B cell (primary cell): ENCODE measurements around the gene MRPS24. TPM values are rescaled to one million over a fixed set of nuclear protein-coding genes. Genes with fewer than 3 reads are reported as not detected.
"Not testable (repeated sequence)": the region's sequence is repeated elsewhere in the genome, so short reads cannot be mapped to it uniquely, and the experiment has no call there.

Source experiments
- ATAC-seq: fragments of 200-7000 bp; cut with Tn5 transposase; one replicate; pipeline ENCODE4 v1.10.0; 2021; ENCODE audit warnings: low read depth, mild to moderate bottlenecking, moderate number of reproducible peaks, moderate library complexity
- CTCF ChIA-PET: fragments of 350-600 bp; sonication (Branson Sonifier 250); formaldehyde crosslinking; loops from one replicate; lab custom pipeline; 2021; ENCODE audit warnings: antibody characterized with exemption, inconsistent platforms; lab: Charles Lee
- POLR2A ChIA-PET: fragments of 350-600 bp; sonication (Branson Sonifier 250); formaldehyde crosslinking; loops from one replicate; lab custom pipeline; 2021; ENCODE audit warnings: antibody characterized with exemption; lab: Charles Lee
- DNase-seq: peaks from one replicate; pipeline ENCODE4 v3.0.0; 2013
- H2AFZ ChIP-seq: 2 replicates; pipeline ENCODE4 v1.6.1; 2012; ENCODE audit warnings: mild to moderate bottlenecking, low read depth, low read length; ENCODE audit not compliant: insufficient read depth, poor library complexity, severe bottlenecking
- H3K27ac ChIP-seq, 2 donors: 1 replicate in 1 of 2; 2 replicates in 1 of 2; pipeline ENCODE4 v1.5.1; 2012 to 2013; ENCODE audit warnings: low read length in 2 of 2, mild to moderate bottlenecking in 2 of 2, moderate library complexity in 1 of 2
- H3K27me3 ChIP-seq, 4 experiments: fragments of 200-600 bp in 1 of 4; sonication (generic) in 1 of 4; replicated peaks in 1 of 4; 1 replicate in 2 of 4; 2 replicates in 2 of 4; pipeline versions ENCODE4 v1.6.1 to v1.7.0; 2013 to 2016; ENCODE audit warnings: low read length in 3 of 4, mild to moderate bottlenecking in 2 of 4, mixed read lengths in 1 of 4, moderate library complexity in 1 of 4; ENCODE audit not compliant: insufficient read depth in 4 of 4, control insufficient read depth in 3 of 4; ENCODE audit errors: control extremely low read depth in 1 of 4
- H3K36me3 ChIP-seq, 2 experiments: replicated peaks in 1 of 2; 1 replicate in 1 of 2; 2 replicates in 1 of 2; pipeline versions ENCODE4 v1.6.1 to v1.7.1; 2013; ENCODE audit warnings: low read length in 1 of 2; ENCODE audit not compliant: insufficient read depth in 2 of 2, control insufficient read depth in 1 of 2; ENCODE audit errors: control extremely low read depth in 1 of 2, extremely low read depth in 1 of 2
- H3K4me1 ChIP-seq, 2 donors: fragments of 200-600 bp in 1 of 2; sonication (generic) in 1 of 2; 1 replicate in 1 of 2; 2 replicates in 1 of 2; pipeline versions ENCODE4 v1.5.1 to v1.6.1; 2013 to 2017; ENCODE audit warnings: low read length in 2 of 2; ENCODE audit not compliant: control insufficient read depth in 2 of 2, insufficient read depth in 2 of 2
- H3K4me2 ChIP-seq: replicated peaks from 2 replicates; pipeline ENCODE3; 2012; ENCODE audit warnings: mild to moderate bottlenecking, low read depth, low read length; ENCODE audit not compliant: poor library complexity, severe bottlenecking
- H3K4me3 ChIP-seq, 5 experiments: fragments of 200-600 bp in 1 of 5; sonication (generic) in 1 of 5; 1 replicate in 3 of 5; 2 replicates in 2 of 5; pipeline versions ENCODE4 v1.5.1 to v1.7.0; 2011 to 2016; ENCODE audit warnings: low read length in 4 of 5, mild to moderate bottlenecking in 4 of 5, low read depth in 2 of 5, control low read depth in 1 of 5, moderate library complexity in 1 of 5; ENCODE audit not compliant: insufficient read depth in 1 of 5; ENCODE audit errors: control extremely low read depth in 1 of 5, extremely low read depth in 1 of 5
- H3K79me2 ChIP-seq: fragments of 200-600 bp; sonication (generic); one replicate; pipeline ENCODE4 v1.6.0; 2016; ENCODE audit warnings: low read length; ENCODE audit not compliant: control insufficient read depth, insufficient read depth
- H3K9ac ChIP-seq: fragments of 200-600 bp; sonication (generic); 2 replicates; pipeline ENCODE4 v1.6.1; 2017; ENCODE audit warnings: mild to moderate bottlenecking, low read length, moderate library complexity
- H3K9me3 ChIP-seq, 3 donors: one replicate each; pipeline versions ENCODE4 v1.6.1 to v1.7.1; 2013; ENCODE audit warnings: low read length in 2 of 3; ENCODE audit not compliant: control insufficient read depth in 2 of 3, insufficient read depth in 1 of 3; ENCODE audit errors: control extremely low read depth in 1 of 3
- H4K20me1 ChIP-seq: 2 replicates; pipeline ENCODE4 v1.6.0; 2012; ENCODE audit warnings: mild to moderate bottlenecking, low read length; ENCODE audit not compliant: insufficient read depth, control insufficient read depth, poor library complexity, severe bottlenecking
- H3K27ac Mint-ChIP-seq: one replicate; pipeline ENCODE4 v1.8.0; 2021; ENCODE audit warnings: mixed read lengths
- H3K27me3 Mint-ChIP-seq: one replicate; pipeline ENCODE4 v1.8.0; 2021; ENCODE audit warnings: mixed read lengths
- H3K4me1 Mint-ChIP-seq: one replicate; pipeline ENCODE4 v1.8.0; 2021; ENCODE audit warnings: mixed read lengths
- H3K4me3 Mint-ChIP-seq: one replicate; pipeline ENCODE4 v1.8.0; 2021; ENCODE audit warnings: mixed read lengths
- H3K9me3 Mint-ChIP-seq: one replicate; pipeline ENCODE4 v1.8.0; 2022; ENCODE audit warnings: mixed read lengths; ENCODE audit not compliant: insufficient read depth
- EZH2 ChIP-seq: IDR thresholded peaks from 2 replicates; pipeline ENCODE4 v1.6.1; 2012; ENCODE audit warnings: borderline replicate concordance, low read depth, mild to moderate bottlenecking, moderate library complexity, low read length; ENCODE audit not compliant: insufficient read depth, poor library complexity, severe bottlenecking
- WGBS: methylation state at CpG from one replicate; pipeline ENCODE4 v1.1.5; 2013; ENCODE audit warnings: missing lambda C conversion rate; ENCODE audit not compliant: insufficient coverage; 5-methylcytosine and 5-hydroxymethylcytosine counted together
- intact Hi-C: fragments of 100-400 bp; cut with micrococcal nuclease; formaldehyde crosslinking; loops from one replicate; pipeline ENCODE4 v1.10.0; 2022
- polyA plus RNA-seq: library from polyadenylated mRNA; depleted of rRNA; stranded (reverse); fragments of >200 nt; gene quantifications from 2 replicates; pipeline ENCODE4 v1.2.3, GENCODE V29; 2012
- total RNA-seq, 2 donors: library from RNA; stranded (reverse); fragments of 120-200 nt in 1 of 2; gene quantifications; 1 replicate in 1 of 2; 2 replicates in 1 of 2; pipeline versions ENCODE4 v1.2.3 to v1.2.4, GENCODE V29; 2013 to 2022
- TF ChIP-seq, protein P1 (sequence below): fragments of 200-600 bp; IDR thresholded peaks from one replicate; pipeline ENCODE4 v1.8.0; 2022; ENCODE audit warnings: antibody characterized with exemption, mild to moderate bottlenecking

MRPS24 gene
- total and polyA plus RNA-seq, 2 donors (not counting 1 experiment from before 2014, with no cell fraction given): 54.1 to 102 TPM

DNA sequence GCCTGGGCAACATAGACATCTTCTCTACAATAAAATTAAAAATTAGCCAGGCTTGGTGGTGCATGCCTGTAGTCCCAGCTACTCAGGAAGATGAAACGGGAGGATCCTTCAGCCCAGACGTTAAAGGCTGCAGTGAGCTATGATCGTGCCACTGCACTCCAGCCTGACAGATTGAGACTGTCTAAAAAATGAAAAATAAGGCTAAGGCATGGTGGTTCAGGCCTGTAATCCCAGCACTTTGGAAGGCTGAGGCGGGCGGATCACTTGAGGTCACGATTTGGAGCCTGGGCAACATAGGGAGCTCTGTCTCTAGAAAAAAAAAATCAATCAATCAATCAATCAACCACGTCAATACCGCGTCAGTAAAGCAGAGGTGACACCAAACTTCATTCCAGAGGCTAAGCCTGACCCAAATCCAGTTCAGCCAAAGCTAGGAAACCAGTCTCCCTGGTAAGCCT, 31.1 kb downstream of the MRPS24 start:
- Histone ChIP-seq H3K4me2 (peak overlapping the region; percentile 80), H3K79me2 (no peaks in the 10 kb centered on the region), H3K36me3 (no peaks in the 10 kb centered on the region), H3K27me3 (no peaks in the 10 kb centered on the region), H3K27ac (no peak overlapping the region), H2AFZ (peak overlapping the region; percentile 85), H3K4me1 (peaks cover 13 to 14% of the 10 kb centered on the region in 2 donors), H3K9me3 (no peaks in the 10 kb centered on the region), H3K9ac (no peak overlapping the region), H4K20me1 (no peaks in the 10 kb centered on the region), H3K4me3 (no peak overlapping the region)
- ATAC-seq: no peak
- ChIA-PET CTCF (interaction anchor here (0.5 to 4.0 kb wide), 28 partner anchors 8 to 1898 kb away, joined by 3 to 41 read pairs (median 4); partner anchors contain the start of genes COA1, MRPL32, MRPS24 and PSMA2), POLR2A (no interaction called here)
- peaks cover 3% of the 10 kb centered on the region for H3K27me3 Mint-ChIP-seq
- intact Hi-C loops: loop anchor here (2.0 kb wide), 1 partner anchor 117 kb away; no protein-coding TSS in a partner anchor
- peaks cover 18% of the 10 kb centered on the region for H3K4me1 Mint-ChIP-seq
- no peak overlapping the region for H3K4me3 Mint-ChIP-seq
- WGBS: 97% methylated on average over 6 of the region's 9 CpGs
- no peaks in the 10 kb centered on the region for H3K9me3 Mint-ChIP-seq
- TF ChIP-seq, protein P1, sequence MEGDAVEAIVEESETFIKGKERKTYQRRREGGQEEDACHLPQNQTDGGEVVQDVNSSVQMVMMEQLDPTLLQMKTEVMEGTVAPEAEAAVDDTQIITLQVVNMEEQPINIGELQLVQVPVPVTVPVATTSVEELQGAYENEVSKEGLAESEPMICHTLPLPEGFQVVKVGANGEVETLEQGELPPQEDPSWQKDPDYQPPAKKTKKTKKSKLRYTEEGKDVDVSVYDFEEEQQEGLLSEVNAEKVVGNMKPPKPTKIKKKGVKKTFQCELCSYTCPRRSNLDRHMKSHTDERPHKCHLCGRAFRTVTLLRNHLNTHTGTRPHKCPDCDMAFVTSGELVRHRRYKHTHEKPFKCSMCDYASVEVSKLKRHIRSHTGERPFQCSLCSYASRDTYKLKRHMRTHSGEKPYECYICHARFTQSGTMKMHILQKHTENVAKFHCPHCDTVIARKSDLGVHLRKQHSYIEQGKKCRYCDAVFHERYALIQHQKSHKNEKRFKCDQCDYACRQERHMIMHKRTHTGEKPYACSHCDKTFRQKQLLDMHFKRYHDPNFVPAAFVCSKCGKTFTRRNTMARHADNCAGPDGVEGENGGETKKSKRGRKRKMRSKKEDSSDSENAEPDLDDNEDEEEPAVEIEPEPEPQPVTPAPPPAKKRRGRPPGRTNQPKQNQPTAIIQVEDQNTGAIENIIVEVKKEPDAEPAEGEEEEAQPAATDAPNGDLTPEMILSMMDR: no peak
- no peak for TF ChIP-seq EZH2
- DNase-seq: no peak
- H3K27ac Mint-ChIP-seq: no peak overlapping the region

- Histone ChIP-seq H3K27me3 (no peaks in the 10 kb centered on the region), H3K27ac (no peak overlapping the region), H4K20me1 (no peaks in the 10 kb centered on the region), H3K4me3 (peak overlapping the region in 4 of 5 experiments; percentile 35 to 68 (median 50)), H3K36me3 (no peaks in the 10 kb centered on the region), H2AFZ (peak overlapping the region; percentile 83), H3K9me3 (peaks cover 0 to 9% (median 5%) of the 10 kb centered on the region in 3 donors), H3K4me1 (peaks cover 13 to 14% of the 10 kb centered on the region in 2 donors), H3K9ac (peak overlapping the region; percentile 68), H3K4me2 (peak overlapping the region; percentile 74), H3K79me2 (no peaks in the 10 kb centered on the region)
- intact Hi-C loops: loop anchor here (1.0 kb wide), 2 partner anchors 252 to 902 kb away; partner anchors contain the start of genes MRPL32 and PSMA2
- DNase-seq: peak; percentile 72
- peak overlapping the region; percentile 92 for H3K27ac Mint-ChIP-seq
- peaks cover under 1% of the 10 kb centered on the region for H3K27me3 Mint-ChIP-seq
- TF ChIP-seq, protein P1: no peak
- TF ChIP-seq EZH2: no peak
- ChIA-PET CTCF (interaction anchor here (0.8 to 3.4 kb wide), 9 partner anchors 24 to 1894 kb away, joined by 3 to 16 read pairs (median 4); partner anchors contain the start of gene STK17A), POLR2A (interaction anchor here (0.9 to 1.4 kb wide), 2 partner anchors 35 to 105 kb away, joined by 3 read pairs; partner anchors contain the start of gene MRPS24)
- peak; percentile 46 for ATAC-seq
- 53% methylated on average over 3 of the region's 8 CpGs for WGBS
- H3K4me3 Mint-ChIP-seq: peak overlapping the region; percentile 93
- H3K9me3 Mint-ChIP-seq: peaks cover 2% of the 10 kb centered on the region
- peaks cover 18% of the 10 kb centered on the region for H3K4me1 Mint-ChIP-seq
Observed at GRCh38 chr7:43834463-43835251, 34.7 kb downstream of the MRPS24 start.

DNA sequence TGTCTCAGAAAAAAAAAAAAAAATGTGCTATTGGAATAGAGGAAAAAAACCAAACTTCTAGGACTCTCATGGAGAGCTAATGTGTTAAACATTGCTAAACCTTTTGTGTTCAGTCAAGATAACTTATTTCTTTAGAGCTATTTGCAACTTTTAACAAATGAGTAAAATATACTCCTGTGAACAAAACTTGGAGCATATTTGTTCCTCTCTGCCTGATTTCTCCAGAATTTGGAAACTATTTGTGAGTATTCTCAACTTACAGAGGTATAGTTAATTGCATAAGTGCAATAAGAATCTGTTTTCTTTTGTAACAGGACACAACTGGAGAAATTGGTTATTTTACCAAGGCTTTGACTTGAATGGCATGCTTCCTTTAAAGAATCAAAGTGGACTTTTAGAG, 38.4 kb downstream of the MRPS24 start:
- peaks cover 9 to 11% of the 10 kb centered on the region in 2 donors for H3K4me1 ChIP-seq
- ATAC-seq, H3K79me2 ChIP-seq, H3K9me3 Mint-ChIP-seq, H3K9me3 ChIP-seq, H2AFZ ChIP-seq, H3K27ac Mint-ChIP-seq, H4K20me1 ChIP-seq, POLR2A ChIA-PET, H3K27ac ChIP-seq, DNase-seq, H3K9ac ChIP-seq, intact Hi-C loops, H3K27me3 ChIP-seq, H3K4me3 ChIP-seq, H3K4me2 ChIP-seq, H3K4me3 Mint-ChIP-seq, H3K36me3 ChIP-seq: not testable (repeated sequence)
- Mint-ChIP-seq H3K4me1 (peaks cover 14% of the 10 kb centered on the region), H3K27me3 (peaks cover 31% of the 10 kb centered on the region)
- CTCF ChIA-PET: interaction anchor here (0.7 to 4.9 kb wide), 2 partner anchors 8 to 9 kb away, joined by 3 to 17 read pairs; no protein-coding TSS in a partner anchor
